ENCODE results near the gene ZNF579. TPM values are rescaled to one million over a fixed set of nuclear protein-coding genes. Genes with fewer than 3 reads are reported as not detected.
A peak's percentile ranks its signal among the peaks of the same experiment; 100 is the strongest.

Gene ZNF579
- polyA plus RNA-seq, 1 donor from 2014 or later, result 7.4 TPM

- H3K36me3 ChIP-seq (ENCODE audit: insufficient read depth, low read length), result peaks cover 8% of the 10 kb centered on the region
- H3K27ac ChIP-seq (ENCODE audit: low read length), result peak overlapping the region; percentile 91
- no peaks in the 10 kb centered on the region for H3K9me3 ChIP-seq (ENCODE audit: low read length)
- H3K9ac ChIP-seq (ENCODE audit: low read length), result peak overlapping the region; percentile 97
- no peaks in the 10 kb centered on the region for H4K20me1 ChIP-seq (ENCODE audit: insufficient read depth)
- peak overlapping the region; percentile 83 for H3K4me2 ChIP-seq (ENCODE audit: low read length)
- H3K4me3 ChIP-seq (ENCODE audit: low read length), result peak overlapping the region; percentile 97
- peak overlapping the region; percentile 41 for H2AFZ ChIP-seq (ENCODE audit: low read depth, low read length)
- no peaks in the 10 kb centered on the region for H3F3A ChIP-seq (ENCODE audit: insufficient read depth, low read length, poor library complexity, severe bottlenecking)
- H3K9me2 ChIP-seq (ENCODE audit: insufficient read depth, low read length), result no peaks in the 10 kb centered on the region
- TF ChIP-seq EP300 (conservative IDR thresholded peaks at IDR 0.05; ENCODE audit: poor library complexity, severe bottlenecking) (no peak), EZH2 (IDR thresholded peaks at IDR 0.05; ENCODE audit: borderline replicate concordance, insufficient read depth, low read length, poor library complexity, severe bottlenecking) (no peak), CTCF (IDR thresholded peaks at IDR 0.05; ENCODE audit: poor library complexity, severe bottlenecking) (no peak), REST (IDR thresholded peaks at IDR 0.05; ENCODE audit: borderline replicate concordance) (no peak), MXI1 (conservative IDR thresholded peaks at IDR 0.05; ENCODE audit: poor library complexity, severe bottlenecking) (peak; percentile 34), TAF1 (IDR thresholded peaks at IDR 0.05; ENCODE audit: low read depth) (no peak), RAD21 (conservative IDR thresholded peaks at IDR 0.05) (no peak)
- H3K79me2 ChIP-seq (replicated peaks; ENCODE audit: insufficient read depth, low read length), result peaks cover 30% of the 10 kb centered on the region
- no peaks in the 10 kb centered on the region for H3K27me3 ChIP-seq (ENCODE audit: insufficient read depth, low read depth, low read length)
Measured at GRCh38 chr19:55605207-55605636, 24.6 kb upstream of the ZNF579 start.

- no peaks in the 10 kb centered on the region for H3K9me2 ChIP-seq (ENCODE audit: insufficient read depth, low read length)
Measured at GRCh38 chr19:55603581-55604292, 23.1 kb upstream of the ZNF579 start.

More at GRCh38 chr19:55603581-55604292, 23.1 kb upstream of the ZNF579 start:
- peak overlapping the region; percentile 97 for H3K4me3 ChIP-seq (ENCODE audit: low read length)
- H4K20me1 ChIP-seq (ENCODE audit: insufficient read depth), result no peaks in the 10 kb centered on the region
- no peak overlapping the region for H3K4me2 ChIP-seq (ENCODE audit: low read length)
- H3K9me3 ChIP-seq (ENCODE audit: low read length), result no peaks in the 10 kb centered on the region
- TF ChIP-seq RAD21 (conservative IDR thresholded peaks at IDR 0.05) (no peak), EZH2 (IDR thresholded peaks at IDR 0.05; ENCODE audit: borderline replicate concordance, insufficient read depth, low read length, poor library complexity, severe bottlenecking) (no peak), CTCF (IDR thresholded peaks at IDR 0.05; ENCODE audit: poor library complexity, severe bottlenecking) (no peak), REST (IDR thresholded peaks at IDR 0.05; ENCODE audit: borderline replicate concordance) (no peak), POLR2AphosphoS5 (IDR thresholded peaks at IDR 0.05) (no peak), MXI1 (conservative IDR thresholded peaks at IDR 0.05; ENCODE audit: poor library complexity, severe bottlenecking) (no peak), EP300 (conservative IDR thresholded peaks at IDR 0.05; ENCODE audit: poor library complexity, severe bottlenecking) (no peak), TAF1 (IDR thresholded peaks at IDR 0.05; ENCODE audit: low read depth) (no peak), SMC3 (conservative IDR thresholded peaks at IDR 0.05; ENCODE audit: poor library complexity) (no peak)
- H3K9ac ChIP-seq (ENCODE audit: low read length), result no peak overlapping the region
- no peak overlapping the region for H2AFZ ChIP-seq (ENCODE audit: low read depth, low read length)
- H3K79me2 ChIP-seq (replicated peaks; ENCODE audit: insufficient read depth, low read length), result peaks cover 24% of the 10 kb centered on the region
- no peaks in the 10 kb centered on the region for H3K27me3 ChIP-seq (ENCODE audit: insufficient read depth, low read depth, low read length)
- no peaks in the 10 kb centered on the region for H3K36me3 ChIP-seq (ENCODE audit: insufficient read depth, low read length)
- peak overlapping the region; percentile 91 for H3K27ac ChIP-seq (ENCODE audit: low read length)
- no peaks in the 10 kb centered on the region for H3F3A ChIP-seq (ENCODE audit: insufficient read depth, low read length, poor library complexity, severe bottlenecking)

Data from neural cell (in vitro differentiated cells).